Epithelial cell of esophagus (primary cell): ENCODE data around the gene LMAN1.

Experiments used
- DNase-seq: peaks from one replicate; pipeline ENCODE4 v3.0.0; 2010; ENCODE audit warnings: low read depth
- H3K4me3 ChIP-seq: 2 replicates; pipeline ENCODE4 v1.5.1; 2011; ENCODE audit warnings: mild to moderate bottlenecking, low read length, control low read depth
- TF ChIP-seq, protein P1 (sequence below): IDR thresholded peaks from 2 replicates; pipeline ENCODE4 v1.5.1; 2011; ENCODE audit warnings: low read depth, mild to moderate bottlenecking, low read length, control low read depth, inconsistent platforms; ENCODE audit not compliant: insufficient read depth; ENCODE audit errors: missing control alignments

LMAN1 gene

DNA sequence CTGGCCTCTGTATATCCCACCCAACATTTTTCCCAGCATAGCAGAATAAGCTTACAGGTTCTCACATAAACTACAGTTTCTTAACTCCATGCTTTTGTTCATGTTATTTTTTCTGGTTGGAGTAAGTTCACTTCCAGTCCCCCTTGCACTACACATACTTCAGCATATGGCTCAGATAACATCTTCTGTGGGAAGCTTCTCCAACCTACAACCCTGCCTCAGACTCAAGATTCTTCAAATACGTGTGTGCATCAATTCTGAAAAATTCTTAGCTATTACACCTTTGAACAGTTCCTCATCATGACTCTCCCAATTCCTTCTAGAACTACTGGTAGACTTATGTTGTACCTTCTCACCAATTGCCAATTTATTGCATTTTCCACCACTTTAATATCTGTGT lies 33.1 kb downstream of the LMAN1 start:
- no peak overlapping the region for H3K4me3 ChIP-seq
- no peak for DNase-seq
- TF ChIP-seq, protein P1, sequence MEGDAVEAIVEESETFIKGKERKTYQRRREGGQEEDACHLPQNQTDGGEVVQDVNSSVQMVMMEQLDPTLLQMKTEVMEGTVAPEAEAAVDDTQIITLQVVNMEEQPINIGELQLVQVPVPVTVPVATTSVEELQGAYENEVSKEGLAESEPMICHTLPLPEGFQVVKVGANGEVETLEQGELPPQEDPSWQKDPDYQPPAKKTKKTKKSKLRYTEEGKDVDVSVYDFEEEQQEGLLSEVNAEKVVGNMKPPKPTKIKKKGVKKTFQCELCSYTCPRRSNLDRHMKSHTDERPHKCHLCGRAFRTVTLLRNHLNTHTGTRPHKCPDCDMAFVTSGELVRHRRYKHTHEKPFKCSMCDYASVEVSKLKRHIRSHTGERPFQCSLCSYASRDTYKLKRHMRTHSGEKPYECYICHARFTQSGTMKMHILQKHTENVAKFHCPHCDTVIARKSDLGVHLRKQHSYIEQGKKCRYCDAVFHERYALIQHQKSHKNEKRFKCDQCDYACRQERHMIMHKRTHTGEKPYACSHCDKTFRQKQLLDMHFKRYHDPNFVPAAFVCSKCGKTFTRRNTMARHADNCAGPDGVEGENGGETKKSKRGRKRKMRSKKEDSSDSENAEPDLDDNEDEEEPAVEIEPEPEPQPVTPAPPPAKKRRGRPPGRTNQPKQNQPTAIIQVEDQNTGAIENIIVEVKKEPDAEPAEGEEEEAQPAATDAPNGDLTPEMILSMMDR = no peak

- H3K4me3 ChIP-seq = no peak overlapping the region
- DNase-seq = no peak
- TF ChIP-seq, protein P1 = no peak
Measured at GRCh38 chr18:59324623-59324971, 34.5 kb downstream of the LMAN1 start.

DNA sequence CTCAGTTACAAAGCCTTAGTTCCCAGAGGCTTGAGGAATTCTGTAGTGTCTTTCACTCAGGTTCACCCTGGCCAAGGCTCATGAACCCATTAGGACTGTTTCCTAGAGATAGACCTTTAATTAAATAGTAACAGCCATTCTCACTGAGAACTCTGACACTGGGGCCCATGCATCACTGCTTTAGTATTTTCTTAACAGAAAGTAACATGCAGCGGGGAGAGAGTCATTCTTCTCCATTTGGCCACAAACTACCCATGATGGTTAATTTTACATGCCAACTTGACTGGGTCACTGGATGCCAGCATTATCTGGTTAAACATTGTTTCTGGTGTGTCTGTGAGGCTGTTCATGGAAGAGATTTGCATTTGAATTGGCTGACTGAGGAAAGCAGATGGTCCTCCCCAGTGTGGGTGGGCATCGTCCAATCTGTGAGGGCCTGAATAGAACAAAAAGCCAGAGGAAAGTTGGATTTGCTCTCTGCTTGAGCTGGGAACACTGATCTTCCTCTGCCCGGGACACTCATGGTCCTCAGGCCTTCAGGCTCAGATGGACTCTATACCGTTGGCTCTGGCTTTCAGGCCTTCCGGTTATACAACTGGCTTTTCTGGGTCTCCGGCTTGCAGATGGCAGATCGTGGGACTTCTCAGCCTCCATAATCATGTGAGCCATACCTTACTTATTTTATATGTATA lies 35.0 kb downstream of the LMAN1 start:
- DNase-seq = no peak
- TF ChIP-seq, protein P1 = no peak
- no peak overlapping the region for H3K4me3 ChIP-seq

GRCh38 chr18:59318460-59319050 lies 40.5 kb downstream of the LMAN1 start, which contains the start of gene CPLX4:
Gene CPLX4 (minus strand): TSS chr18:59318649. CDS start chr18:59318462, 187 bp downstream.
- H3K4me3 ChIP-seq = no peak within 1 kb of the TSS
- DNase-seq = no peak
- TF ChIP-seq, protein P1 = no peak

DNA sequence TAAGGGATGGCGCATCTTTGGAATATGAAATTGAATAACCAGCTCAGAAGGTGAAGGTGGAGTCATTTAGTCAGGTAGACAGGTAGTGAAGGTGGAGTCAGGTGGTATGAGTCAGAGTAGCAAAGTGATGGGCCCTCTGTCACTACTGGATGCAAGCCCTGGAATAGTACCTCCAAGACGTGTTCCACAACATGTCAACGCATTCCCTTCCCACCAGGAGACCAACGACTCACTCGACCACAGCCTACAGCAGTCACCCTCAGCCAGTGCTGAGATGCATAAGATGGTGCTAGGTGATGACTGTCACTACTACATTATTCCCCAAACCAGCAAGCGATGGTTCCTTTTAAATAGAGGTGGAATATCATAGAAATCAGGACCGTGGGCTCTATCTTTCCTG lies 47.4 kb downstream of the LMAN1 start:
- no peak overlapping the region for H3K4me3 ChIP-seq
- DNase-seq = peak; percentile 43
- TF ChIP-seq, protein P1 = no peak

DNA sequence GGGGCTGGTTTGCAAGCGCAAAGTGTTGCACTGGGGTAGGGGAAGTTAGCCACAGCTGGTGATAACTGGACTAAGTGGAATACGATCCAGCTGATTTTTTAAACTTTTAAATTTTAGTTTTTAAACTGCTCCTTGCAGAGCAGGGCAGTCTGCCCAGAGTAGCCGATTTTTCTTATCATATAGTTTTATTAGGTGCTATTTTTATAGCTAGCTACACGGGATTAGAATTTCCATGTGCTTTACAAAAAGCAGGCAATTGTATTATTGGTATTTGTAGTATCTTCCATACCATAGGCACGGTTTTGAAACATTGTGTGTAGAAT lies 50.2 kb downstream of the LMAN1 start:
- TF ChIP-seq, protein P1 = no peak
- DNase-seq = no peak
- no peak overlapping the region for H3K4me3 ChIP-seq
